HepG2 (cell line): ENCODE measurements around the gene GLCE. TPM values are rescaled to one million over a fixed set of nuclear protein-coding genes. Genes with fewer than 3 reads are reported as not detected.

Experiments
- CEBPB ChIP-seq: IDR thresholded peaks from 2 replicates; pipeline ENCODE4 v1.6.1; 2011; ENCODE audit warnings: low read depth, low read length, improper control_type of control experiment, borderline replicate concordance
- EP300 ChIP-seq, 3 experiments: sonication (generic) in 1 of 3; formaldehyde crosslinking in 1 of 3; IDR thresholded peaks; 2 replicates each; pipeline versions ENCODE4 v1.5.1 to v1.6.1; 2011 to 2020; ENCODE audit warnings: low read depth in 2 of 3, low read length in 2 of 3, borderline replicate concordance in 1 of 3, improper control_type of control experiment in 1 of 3, mild to moderate bottlenecking in 1 of 3, missing genetic modification reagents in 1 of 3, moderate library complexity in 1 of 3
- ETV6 ChIP-seq: sonication (generic); formaldehyde crosslinking; conservative IDR thresholded peaks from 2 replicates; pipeline ENCODE4 v1.4.0; 2020; ENCODE audit warnings: missing genetic modification reagents
- GATAD2A ChIP-seq: IDR thresholded peaks from 2 replicates; pipeline ENCODE4 v1.6.1; 2016
- HHEX ChIP-seq: IDR thresholded peaks from 2 replicates; pipeline ENCODE4 v1.6.1; 2016; ENCODE audit warnings: control low read depth
- HNRNPK ChIP-seq: fragments of 200-400 bp; formaldehyde crosslinking; IDR thresholded peaks from 2 replicates; pipeline ENCODE4 v1.6.1; 2018; ENCODE audit warnings: low read length, low read depth, moderate library complexity, mild to moderate bottlenecking; ENCODE audit not compliant: poor library complexity, severe bottlenecking
- IKZF1 ChIP-seq: fragments of 450-650 bp; IDR thresholded peaks from 2 replicates; pipeline ENCODE4 v1.7.1; 2016
- MAFF ChIP-seq: IDR thresholded peaks from 2 replicates; pipeline ENCODE4 v1.6.1; 2011; ENCODE audit warnings: low read depth, low read length, improper control_type of control experiment
- MAZ ChIP-seq, 2 experiments: sonication (generic) in 1 of 2; formaldehyde crosslinking in 1 of 2; IDR thresholded peaks; 2 replicates each; pipeline versions ENCODE4 v1.5.0 to v1.6.1; 2012 to 2020; ENCODE audit warnings: low read depth in 2 of 2, mild to moderate bottlenecking in 2 of 2, borderline replicate concordance in 1 of 2, improper control_type of control experiment in 1 of 2, low read length in 1 of 2, missing genetic modification reagents in 1 of 2, moderate library complexity in 1 of 2
- MXD4 ChIP-seq: IDR thresholded peaks from 2 replicates; pipeline ENCODE4 v1.6.1; 2016; ENCODE audit warnings: mild to moderate bottlenecking, missing biosample characterization, missing genetic modification reagents
- MYNN ChIP-seq: sonication (generic); formaldehyde crosslinking; IDR thresholded peaks from 2 replicates; pipeline ENCODE4 v1.4.0; 2020; ENCODE audit warnings: mild to moderate bottlenecking, low read depth, missing genetic modification reagents
- RBFOX2 ChIP-seq: fragments of 200-400 bp; formaldehyde crosslinking; IDR thresholded peaks from 2 replicates; pipeline ENCODE4 v1.6.1; 2017; ENCODE audit warnings: low read depth, mild to moderate bottlenecking, low read length
- SMAD3 ChIP-seq: sonication (generic); formaldehyde crosslinking; IDR thresholded peaks from 2 replicates; pipeline ENCODE4 v1.4.0; 2020; ENCODE audit warnings: missing genetic modification reagents
- SRSF4 ChIP-seq: fragments of 200-400 bp; formaldehyde crosslinking; IDR thresholded peaks from one replicate; pipeline ENCODE4 v1.6.1; 2018; ENCODE audit warnings: mild to moderate bottlenecking, low read depth, low read length, moderate library complexity; ENCODE audit not compliant: poor library complexity, severe bottlenecking
- ZBTB7B ChIP-seq: sonication (generic); formaldehyde crosslinking; IDR thresholded peaks from 2 replicates; pipeline ENCODE4 v1.4.0; 2020; ENCODE audit warnings: missing genetic modification reagents
- ZC3H13 ChIP-seq: sonication (generic); formaldehyde crosslinking; IDR thresholded peaks from 2 replicates; pipeline ENCODE4 v1.8.1; 2023; ENCODE audit warnings: mild to moderate bottlenecking, missing genetic modification reagents, moderate library complexity
- ZKSCAN8 ChIP-seq: IDR thresholded peaks from 2 replicates; pipeline ENCODE4 v1.6.1; 2016; ENCODE audit warnings: borderline replicate concordance, missing genetic modification reagents, missing compliant biosample characterization
- ZNF121 ChIP-seq: sonication (generic); formaldehyde crosslinking; IDR thresholded peaks from 2 replicates; pipeline ENCODE4 v1.5.0; 2020; ENCODE audit warnings: mild to moderate bottlenecking, missing genetic modification reagents
- ZNF382 ChIP-seq: sonication (generic); formaldehyde crosslinking; IDR thresholded peaks from 2 replicates; pipeline ENCODE4 v1.5.0; 2020; ENCODE audit warnings: missing genetic modification reagents, mild to moderate bottlenecking, borderline replicate concordance
- polyA plus RNA-seq, 8 experiments: library from polyadenylated mRNA; depleted of rRNA in 3 of 8; stranded (reverse) in 7 of 8; unstranded in 1 of 8; fragments of >200 nt; fragmentation: Illumina TruSeq in 4 of 8; extraction: Trizol in 4 of 8; gene quantifications; 2 replicates each; pipeline versions ENCODE4 v1.2.1 to v1.2.3, GENCODE V29; 2011 to 2016; ENCODE audit warnings: low read depth in 4 of 8, missing spikeins in 1 of 8, mixed read lengths in 1 of 8; ENCODE audit not compliant: insufficient read depth in 1 of 8
- total RNA-seq, 5 experiments: library from RNA; depleted of rRNA; stranded (reverse); fragments of >200 nt; fragmentation: Illumina TruSeq; extraction: Trizol; gene quantifications; 2 replicates each; pipeline ENCODE4 v1.2.3, GENCODE V29; 2016; ENCODE audit warnings: low read depth in 1 of 5
- TF ChIP-seq, protein P1 (sequence below): sonication (generic); formaldehyde crosslinking; IDR thresholded peaks from 2 replicates; pipeline ENCODE4 v1.5.0; 2020; ENCODE audit warnings: missing genetic modification reagents, mild to moderate bottlenecking, borderline replicate concordance
- TF ChIP-seq, protein P2 (sequence below): IDR thresholded peaks from 2 replicates; pipeline ENCODE4 v1.6.1; 2012; ENCODE audit warnings: low read depth, low read length, improper control_type of control experiment
- TF ChIP-seq, protein P3 (sequence below): sonication (generic); formaldehyde crosslinking; IDR thresholded peaks from 2 replicates; pipeline ENCODE4 v1.5.0; 2020; ENCODE audit warnings: mild to moderate bottlenecking, missing genetic modification reagents, borderline replicate concordance
- TF ChIP-seq, protein P4 (sequence below): sonication (generic); formaldehyde crosslinking; IDR thresholded peaks from 2 replicates; pipeline ENCODE4 v1.4.0; 2020; ENCODE audit warnings: missing genetic modification reagents

GLCE gene
- total and polyA plus RNA-seq, 2 of the 13 experiments (the other 11 are each of a cell fraction or from before 2014, with no cell fraction given): 12.9 to 23.4 TPM

DNA sequence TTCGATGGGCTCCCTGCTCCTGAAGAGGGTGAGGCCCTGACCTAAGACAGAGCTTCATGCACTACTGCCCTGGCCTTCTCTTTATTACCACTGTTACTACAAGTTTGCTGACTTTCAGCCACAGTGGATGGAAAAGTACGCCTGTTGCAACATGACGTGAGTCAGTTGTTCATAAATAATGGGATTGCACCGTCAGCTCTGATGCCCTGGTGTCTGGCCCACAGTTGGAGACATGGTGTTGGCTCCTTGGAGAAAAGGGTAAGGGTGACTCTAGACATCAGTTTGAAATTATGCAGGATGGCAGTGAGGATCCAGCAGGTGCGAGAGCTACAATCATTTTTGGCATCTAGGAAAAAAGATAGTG, 143.7 kb downstream of the GLCE start (continued):
- TF ChIP-seq SMAD3 (no peak), MAFF (peak; percentile 56), IKZF1 (no peak), MAZ (IDR thresholded peaks at IDR 0.05; ENCODE audit: borderline replicate concordance, low read depth, low read length) (no peak), MAZ (CRISPR knock-in tag; IDR thresholded peaks at IDR 0.05; ENCODE audit: low read depth) (no peak), HHEX (CRISPR knock-in tag) (no peak), MXD4 (CRISPR knock-in tag) (no peak), HNRNPK (no peak), ZNF121 (CRISPR knock-in tag) (0 out of 2 replicates have a peak, but pooled peaks have one; percentile 31), GATAD2A (CRISPR knock-in tag) (no peak), RBFOX2 (no peak), ZNF382 (CRISPR knock-in tag) (no peak), ETV6 (CRISPR knock-in tag) (no peak), EP300 (IDR thresholded peaks at IDR 0.05; ENCODE audit: low read depth in 2 of 2, low read length in 2 of 2) (peak in 1 of 2 experiments; percentile 51; a peak in 1 of 4 replicates), EP300 (CRISPR knock-in tag; IDR thresholded peaks at IDR 0.05; ENCODE audit: borderline replicate concordance) (no peak), MYNN (CRISPR knock-in tag) (no peak), SRSF4 (no peak), ZC3H13 (no peak), CEBPB (peak; percentile 90), ZBTB7B (CRISPR knock-in tag) (no peak), ZKSCAN8 (CRISPR knock-in tag) (no peak)
- TF ChIP-seq, protein P1, sequence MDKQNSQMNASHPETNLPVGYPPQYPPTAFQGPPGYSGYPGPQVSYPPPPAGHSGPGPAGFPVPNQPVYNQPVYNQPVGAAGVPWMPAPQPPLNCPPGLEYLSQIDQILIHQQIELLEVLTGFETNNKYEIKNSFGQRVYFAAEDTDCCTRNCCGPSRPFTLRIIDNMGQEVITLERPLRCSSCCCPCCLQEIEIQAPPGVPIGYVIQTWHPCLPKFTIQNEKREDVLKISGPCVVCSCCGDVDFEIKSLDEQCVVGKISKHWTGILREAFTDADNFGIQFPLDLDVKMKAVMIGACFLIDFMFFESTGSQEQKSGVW: no peak
- TF ChIP-seq, protein P2, sequence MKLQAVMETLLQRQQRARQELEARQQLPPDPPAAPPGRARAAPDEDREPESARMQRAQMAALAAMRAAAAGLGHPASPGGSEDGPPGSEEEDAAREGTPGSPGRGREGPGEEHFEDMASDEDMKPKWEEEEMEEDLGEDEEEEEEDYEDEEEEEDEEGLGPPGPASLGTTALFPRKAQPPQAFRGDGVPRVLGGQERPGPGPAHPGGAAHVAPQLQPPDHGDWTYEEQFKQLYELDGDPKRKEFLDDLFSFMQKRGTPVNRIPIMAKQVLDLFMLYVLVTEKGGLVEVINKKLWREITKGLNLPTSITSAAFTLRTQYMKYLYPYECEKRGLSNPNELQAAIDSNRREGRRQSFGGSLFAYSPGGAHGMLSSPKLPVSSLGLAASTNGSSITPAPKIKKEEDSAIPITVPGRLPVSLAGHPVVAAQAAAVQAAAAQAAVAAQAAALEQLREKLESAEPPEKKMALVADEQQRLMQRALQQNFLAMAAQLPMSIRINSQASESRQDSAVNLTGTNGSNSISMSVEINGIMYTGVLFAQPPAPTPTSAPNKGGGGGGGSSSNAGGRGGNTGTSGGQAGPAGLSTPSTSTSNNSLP: no peak
- TF ChIP-seq, protein P3, sequence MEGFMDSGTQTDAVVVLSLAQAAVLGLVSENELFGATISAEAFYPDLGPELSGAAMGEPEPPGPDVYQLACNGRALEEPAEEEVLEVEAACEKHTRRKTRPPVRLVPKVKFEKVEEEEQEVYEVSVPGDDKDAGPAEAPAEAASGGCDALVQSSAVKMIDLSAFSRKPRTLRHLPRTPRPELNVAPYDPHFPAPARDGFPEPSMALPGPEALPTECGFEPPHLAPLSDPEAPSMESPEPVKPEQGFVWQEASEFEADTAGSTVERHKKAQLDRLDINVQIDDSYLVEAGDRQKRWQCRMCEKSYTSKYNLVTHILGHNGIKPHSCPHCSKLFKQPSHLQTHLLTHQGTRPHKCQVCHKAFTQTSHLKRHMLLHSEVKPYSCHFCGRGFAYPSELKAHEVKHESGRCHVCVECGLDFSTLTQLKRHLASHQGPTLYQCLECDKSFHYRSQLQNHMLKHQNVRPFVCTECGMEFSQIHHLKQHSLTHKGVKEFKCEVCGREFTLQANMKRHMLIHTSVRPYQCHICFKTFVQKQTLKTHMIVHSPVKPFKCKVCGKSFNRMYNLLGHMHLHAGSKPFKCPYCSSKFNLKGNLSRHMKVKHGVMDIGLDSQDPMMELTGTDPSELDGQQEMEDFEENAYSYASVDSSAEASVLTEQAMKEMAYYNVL (CRISPR knock-in tag): no peak
- TF ChIP-seq, protein P4, sequence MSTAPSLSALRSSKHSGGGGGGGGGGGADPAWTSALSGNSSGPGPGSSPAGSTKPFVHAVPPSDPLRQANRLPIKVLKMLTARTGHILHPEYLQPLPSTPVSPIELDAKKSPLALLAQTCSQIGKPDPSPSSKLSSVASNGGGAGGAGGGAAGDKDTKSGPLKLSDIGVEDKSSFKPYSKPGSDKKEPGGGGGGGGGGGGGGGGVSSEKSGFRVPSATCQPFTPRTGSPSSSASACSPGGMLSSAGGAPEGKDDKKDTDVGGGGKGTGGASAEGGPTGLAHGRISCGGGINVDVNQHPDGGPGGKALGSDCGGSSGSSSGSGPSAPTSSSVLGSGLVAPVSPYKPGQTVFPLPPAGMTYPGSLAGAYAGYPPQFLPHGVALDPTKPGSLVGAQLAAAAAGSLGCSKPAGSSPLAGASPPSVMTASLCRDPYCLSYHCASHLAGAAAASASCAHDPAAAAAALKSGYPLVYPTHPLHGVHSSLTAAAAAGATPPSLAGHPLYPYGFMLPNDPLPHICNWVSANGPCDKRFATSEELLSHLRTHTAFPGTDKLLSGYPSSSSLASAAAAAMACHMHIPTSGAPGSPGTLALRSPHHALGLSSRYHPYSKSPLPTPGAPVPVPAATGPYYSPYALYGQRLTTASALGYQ (CRISPR knock-in tag): no peak
- TF ChIP-seq, all 625 proteins: peak for 8
